HepG2 (cell line): ENCODE measurements around the gene MICOS13. TPM values are rescaled to one million over a fixed set of nuclear protein-coding genes. Genes with fewer than 3 reads are reported as not detected.
A peak's percentile ranks its signal among the peaks of the same experiment; 100 is the strongest.

ENCODE experiments used
- ELF1 ChIP-seq: sonication (generic); formaldehyde crosslinking; IDR thresholded peaks from 2 replicates; pipeline ENCODE4 v1.4.0; 2020; ENCODE audit warnings: missing genetic modification reagents
- ERF ChIP-seq: IDR thresholded peaks from 2 replicates; pipeline ENCODE4 v1.6.1; 2018; ENCODE audit warnings: missing biosample characterization, missing genetic modification reagents
- FOXP4 ChIP-seq: sonication (generic); formaldehyde crosslinking; IDR thresholded peaks from 2 replicates; pipeline ENCODE4 v1.4.0; 2020; ENCODE audit warnings: missing genetic modification reagents
- GZF1 ChIP-seq: sonication (generic); formaldehyde crosslinking; IDR thresholded peaks from 2 replicates; pipeline ENCODE4 v1.5.1; 2020; ENCODE audit warnings: mild to moderate bottlenecking, missing genetic modification reagents
- JUND ChIP-seq: sonication (generic); formaldehyde crosslinking; IDR thresholded peaks from 2 replicates; pipeline ENCODE4 v1.8.0; 2022; ENCODE audit warnings: mild to moderate bottlenecking, missing genetic modification reagents
- MAFG ChIP-seq: sonication (generic); formaldehyde crosslinking; IDR thresholded peaks from 2 replicates; pipeline ENCODE4 v1.5.1; 2020; ENCODE audit warnings: mild to moderate bottlenecking, missing genetic modification reagents
- MIER3 ChIP-seq: IDR thresholded peaks from 2 replicates; pipeline ENCODE4 v1.6.1; 2016; ENCODE audit warnings: missing compliant biosample characterization, borderline replicate concordance
- NBN ChIP-seq: fragments of 450-650 bp; conservative IDR thresholded peaks from 2 replicates; pipeline ENCODE4 v1.6.1; 2017
- NFAT5 ChIP-seq: sonication (generic); formaldehyde crosslinking; IDR thresholded peaks from 2 replicates; pipeline ENCODE4 v1.4.0; 2020; ENCODE audit warnings: missing genetic modification reagents
- NFIB ChIP-seq: sonication (generic); formaldehyde crosslinking; IDR thresholded peaks from 2 replicates; pipeline ENCODE4 v1.9.0; 2021; ENCODE audit warnings: missing genetic modification reagents, mild to moderate bottlenecking, borderline replicate concordance
- PBX3 ChIP-seq: sonication (generic); formaldehyde crosslinking; IDR thresholded peaks from 2 replicates; pipeline ENCODE4 v1.8.1; 2023; ENCODE audit warnings: missing genetic modification reagents, inconsistent platforms, borderline replicate concordance
- POLR2A ChIP-seq, 2 experiments: IDR thresholded peaks; 2 replicates each; pipeline ENCODE4 v1.6.1; 2011; ENCODE audit warnings: low read depth in 2 of 2, low read length in 2 of 2, mild to moderate bottlenecking in 1 of 2, moderate library complexity in 1 of 2; ENCODE audit not compliant: insufficient read depth in 1 of 2
- PPARG ChIP-seq: conservative IDR thresholded peaks from 2 replicates; pipeline ENCODE4 v1.6.1; 2016; ENCODE audit warnings: missing biosample characterization, missing genetic modification reagents
- TAF1 ChIP-seq: sonication (generic); formaldehyde crosslinking; IDR thresholded peaks from 2 replicates; pipeline ENCODE4 v1.4.0; 2020; ENCODE audit warnings: missing genetic modification reagents
- TEAD3 ChIP-seq: optimal IDR thresholded peaks from 2 replicates; pipeline ENCODE3; 2016; ENCODE audit warnings: borderline replicate concordance
- ZBTB42 ChIP-seq: sonication (generic); formaldehyde crosslinking; IDR thresholded peaks from 2 replicates; pipeline ENCODE4 v1.5.0; 2020; ENCODE audit warnings: mild to moderate bottlenecking, missing genetic modification reagents
- ZFP41 ChIP-seq: sonication (generic); formaldehyde crosslinking; IDR thresholded peaks from 2 replicates; pipeline ENCODE4 v1.4.0; 2020; ENCODE audit warnings: mild to moderate bottlenecking, missing genetic modification reagents, borderline replicate concordance
- ZKSCAN8 ChIP-seq: IDR thresholded peaks from 2 replicates; pipeline ENCODE4 v1.6.1; 2016; ENCODE audit warnings: borderline replicate concordance, missing genetic modification reagents, missing compliant biosample characterization
- ZNF234 ChIP-seq: sonication (generic); formaldehyde crosslinking; conservative IDR thresholded peaks from 2 replicates; pipeline ENCODE4 v1.5.1; 2020; ENCODE audit warnings: mild to moderate bottlenecking, missing genetic modification reagents
- ZNF563 ChIP-seq: sonication (generic); formaldehyde crosslinking; IDR thresholded peaks from 2 replicates; pipeline ENCODE4 v1.8.0; 2022; ENCODE audit warnings: mild to moderate bottlenecking, moderate library complexity, missing genetic modification reagents
- ZNF580 ChIP-seq: IDR thresholded peaks from 2 replicates; pipeline ENCODE4 v1.6.1; 2016; ENCODE audit warnings: low read depth, borderline replicate concordance
- ZNF761 ChIP-seq: sonication (generic); formaldehyde crosslinking; conservative IDR thresholded peaks from 2 replicates; pipeline ENCODE4 v1.4.0; 2020; ENCODE audit warnings: mild to moderate bottlenecking, missing genetic modification reagents
- polyA plus RNA-seq, 8 experiments: library from polyadenylated mRNA; depleted of rRNA in 3 of 8; stranded (reverse) in 7 of 8; unstranded in 1 of 8; fragments of >200 nt; fragmentation: Illumina TruSeq in 4 of 8; extraction: Trizol in 4 of 8; gene quantifications; 2 replicates each; pipeline versions ENCODE4 v1.2.1 to v1.2.3, GENCODE V29; 2011 to 2016; ENCODE audit warnings: low read depth in 4 of 8, missing spikeins in 1 of 8, mixed read lengths in 1 of 8; ENCODE audit not compliant: insufficient read depth in 1 of 8
- total RNA-seq, 5 experiments: library from RNA; depleted of rRNA; stranded (reverse); fragments of >200 nt; fragmentation: Illumina TruSeq; extraction: Trizol; gene quantifications; 2 replicates each; pipeline ENCODE4 v1.2.3, GENCODE V29; 2016; ENCODE audit warnings: low read depth in 1 of 5

Gene MICOS13
- total and polyA plus RNA-seq, 2 of the 13 experiments (the other 11 are each of a cell fraction or from before 2014, with no cell fraction given) = 28.8 to 35.4 TPM

GRCh38 chr19:5680437-5681368 is at the start of gene MICOS13, which contains the start of gene HSD11B1L (continued):
- no peak for TF ChIP-seq NFAT5 (CRISPR knock-in tag)
- peak; percentile 65; the same call in 1 of the 2 replicates for TF ChIP-seq ZNF761 (CRISPR knock-in tag)
- TF ChIP-seq FOXP4 (CRISPR knock-in tag) = no peak; the same call in 1 of the 2 replicates
- TF ChIP-seq PPARG (CRISPR knock-in tag) = no peak
- TF ChIP-seq TEAD3 (CRISPR knock-in tag) = no peak
- TF ChIP-seq ELF1 (CRISPR knock-in tag) = peak; percentile 97
- no peak for TF ChIP-seq ZNF234
- no peak for TF ChIP-seq NBN
- TF ChIP-seq JUND (CRISPR knock-in tag) = peak; percentile 13; the same call in 1 of the 2 replicates
- peak; percentile 13; the same call in 1 of the 2 replicates for TF ChIP-seq ZNF580 (CRISPR knock-in tag)
- TF ChIP-seq MIER3 (CRISPR knock-in tag) = peak; percentile 77; the same call in 1 of the 2 replicates
- no peak for TF ChIP-seq ZKSCAN8 (CRISPR knock-in tag)
- TF ChIP-seq GZF1 (CRISPR knock-in tag) = no peak
- no peak for TF ChIP-seq NFIB (CRISPR knock-in tag)
- peak; percentile 60; the same call in 1 of the 2 replicates for TF ChIP-seq ZNF563
- peak; percentile 66; the same call in 1 of the 2 replicates for TF ChIP-seq TAF1 (CRISPR knock-in tag)
- no peak for TF ChIP-seq MAFG (CRISPR knock-in tag)
- TF ChIP-seq ERF (CRISPR knock-in tag) = peak; percentile 37
- no peak for TF ChIP-seq ZFP41 (CRISPR knock-in tag)
- no peak for TF ChIP-seq PBX3
- peak; percentile 57 to 79 for TF ChIP-seq POLR2A (IDR thresholded peaks at IDR 0.05; ENCODE audit: insufficient read depth in 1 of 2, low read depth in 2 of 2, low read length in 2 of 2)
- no peak for TF ChIP-seq ZBTB42 (CRISPR knock-in tag)
